ENCODE measurements around the gene GNG5.
"Not testable (repeated sequence)": the region's sequence is repeated elsewhere in the genome, so short reads cannot be mapped to it uniquely, and the experiment has no call there.

Gene GNG5

GRCh38 chr1:84506002-84506728 is at the start of gene GNG5, which contains the start of gene SPATA1:
Gene GNG5, minus strand, starts transcription at chr1:84506581. Its CDS starts 490 bp downstream, at chr1:84506091.
Gene SPATA1, plus strand, starts transcription at chr1:84506386. Its CDS starts 9,974 bp downstream, at chr1:84516360.
- DNase-seq, result peak; percentile 97

- DNase-seq, result no peak
Measured at GRCh38 chr1:84550826-84551225, 44.4 kb upstream of the GNG5 start.

GRCh38 chr1:84541679-84542078 is 35.3 kb upstream of the GNG5 start:
- peak; percentile 6 for DNase-seq

- DNase-seq, result no peak
Measured at GRCh38 chr1:84540759-84541158, 34.4 kb upstream of the GNG5 start.

- no peak for DNase-seq
Measured at GRCh38 chr1:84539972-84540371, 33.6 kb upstream of the GNG5 start.

- DNase-seq, result no peak
Measured at GRCh38 chr1:84538599-84538998, 32.2 kb upstream of the GNG5 start.

- DNase-seq, result no peak
Measured at GRCh38 chr1:84525779-84526178, 19.4 kb upstream of the GNG5 start.

GRCh38 chr1:84524590-84524989 is 18.2 kb upstream of the GNG5 start:
- DNase-seq, result no peak

GRCh38 chr1:84510668-84511067 is 4.3 kb upstream of the GNG5 start:
- no peak for DNase-seq

GRCh38 chr1:84510165-84510564 is 3.8 kb upstream of the GNG5 start:
- no peak for DNase-seq

GRCh38 chr1:84509029-84509428 is 2.6 kb upstream of the GNG5 start:
- DNase-seq, result no peak

GRCh38 chr1:84508510-84508909 is 2.1 kb upstream of the GNG5 start:
- DNase-seq, result no peak

GRCh38 chr1:84507887-84508286 is 1.5 kb upstream of the GNG5 start:
- DNase-seq, result not testable (repeated sequence)

GRCh38 chr1:84506729-84507453 is 510 bp upstream of the GNG5 start:
- no peak for DNase-seq

- no peak for DNase-seq
Measured at GRCh38 chr1:84505493-84506001, 834 bp downstream of the GNG5 start.

GRCh38 chr1:84504580-84505492 is 1.5 kb downstream of the GNG5 start:
- peak; percentile 13 for DNase-seq

- DNase-seq, result no peak
Measured at GRCh38 chr1:84502927-84503326, 3.5 kb downstream of the GNG5 start.

- DNase-seq, result no peak
Measured at GRCh38 chr1:84497631-84498275, 8.6 kb downstream of the GNG5 start.

- DNase-seq, result no peak
Measured at GRCh38 chr1:84496498-84496897, 9.9 kb downstream of the GNG5 start.

- no peak for DNase-seq
Measured at GRCh38 chr1:84493747-84494146, 12.6 kb downstream of the GNG5 start.

- DNase-seq, result no peak
Measured at GRCh38 chr1:84492726-84493125, 13.7 kb downstream of the GNG5 start.

- DNase-seq, result no peak
Measured at GRCh38 chr1:84489766-84490165, 16.6 kb downstream of the GNG5 start.

GRCh38 chr1:84488107-84488506 is 18.3 kb downstream of the GNG5 start:
- DNase-seq, result no peak
